CD4-positive, alpha-beta T cell treated with Interleukin-6 at 100 ng/mL for 8 hours (primary cell): ENCODE data around the gene GPR18.

Source experiments
- DNase-seq: peaks from one replicate; pipeline ENCODE4 v3.0.0-alpha.2; 2020; ENCODE audit warnings: mixed read lengths, low spot score

The GPR18 gene

GRCh38 chr13:99258210-99258860 lies at the start of gene GPR18:
Gene GPR18 (minus strand): TSS chr13:99258379. CDS start chr13:99255872, 2,507 bp downstream.
- peak; percentile 64 for DNase-seq

GRCh38 chr13:99307648-99308339 lies 49.6 kb upstream of the GPR18 start:
- peak; percentile 57 for DNase-seq

GRCh38 chr13:99307247-99307646 lies 49.1 kb upstream of the GPR18 start, which contains the start of gene GPR183:
Gene GPR183 (minus strand): TSS chr13:99307399. CDS start chr13:99296145, 11,254 bp downstream.
- DNase-seq: peak; percentile 78

GRCh38 chr13:99305566-99305965 lies 47.4 kb upstream of the GPR18 start:
- DNase-seq: no peak

GRCh38 chr13:99305158-99305557 lies 47.0 kb upstream of the GPR18 start:
- DNase-seq: no peak

GRCh38 chr13:99304541-99304940 lies 46.4 kb upstream of the GPR18 start:
- no peak for DNase-seq

GRCh38 chr13:99303863-99304521 lies 45.8 kb upstream of the GPR18 start:
- DNase-seq: peak; percentile 58

GRCh38 chr13:99302637-99303505 lies 44.7 kb upstream of the GPR18 start:
- DNase-seq: no peak

GRCh38 chr13:99301913-99302636 lies 43.9 kb upstream of the GPR18 start:
- DNase-seq: no peak

- no peak for DNase-seq
Measured at GRCh38 chr13:99301056-99301838, 43.1 kb upstream of the GPR18 start.

- no peak for DNase-seq
Measured at GRCh38 chr13:99299920-99300341, 41.8 kb upstream of the GPR18 start.

GRCh38 chr13:99299256-99299919 lies 41.2 kb upstream of the GPR18 start:
- DNase-seq: no peak

- DNase-seq: no peak
Measured at GRCh38 chr13:99298056-99298455, 39.9 kb upstream of the GPR18 start.

GRCh38 chr13:99297331-99297730 lies 39.2 kb upstream of the GPR18 start:
- DNase-seq: no peak

GRCh38 chr13:99296398-99296797 lies 38.2 kb upstream of the GPR18 start:
- DNase-seq: peak; percentile 41

GRCh38 chr13:99295488-99296252 lies 37.5 kb upstream of the GPR18 start:
- no peak for DNase-seq

GRCh38 chr13:99294958-99295357 lies 36.8 kb upstream of the GPR18 start:
- DNase-seq: no peak

GRCh38 chr13:99294198-99294597 lies 36.0 kb upstream of the GPR18 start:
- DNase-seq: no peak

- DNase-seq: no peak
Measured at GRCh38 chr13:99293178-99293577, 35.0 kb upstream of the GPR18 start.
